Mesendoderm (in vitro differentiated cells): ENCODE data around the gene ANKRD12.
A peak's percentile ranks its signal among the peaks of the same experiment; 100 is the strongest.

ENCODE experiments used
- DNase-seq: peaks from one replicate; pipeline ENCODE4 v3.0.0; 2013
- H2AK5ac ChIP-seq: 2 replicates; pipeline ENCODE4 v1.6.1; 2013; ENCODE audit warnings: low read length, inconsistent platforms
- H2BK120ac ChIP-seq: 2 replicates; pipeline ENCODE4 v1.6.1; 2013; ENCODE audit warnings: low read depth, mild to moderate bottlenecking, low read length, moderate library complexity, mixed read lengths
- H2BK15ac ChIP-seq: replicated peaks from 2 replicates; pipeline ENCODE4 v1.6.1; 2013; ENCODE audit warnings: low read depth, mild to moderate bottlenecking, moderate library complexity
- H2BK5ac ChIP-seq: 2 replicates; pipeline ENCODE4 v1.6.1; 2013; ENCODE audit warnings: low read length, inconsistent platforms
- H3K18ac ChIP-seq: 2 replicates; pipeline ENCODE4 v1.6.1; 2013; ENCODE audit warnings: mild to moderate bottlenecking, low read length, mixed read lengths
- H3K23ac ChIP-seq: one replicate; pipeline ENCODE4 v1.6.1; 2013; ENCODE audit warnings: low read length
- H3K27ac ChIP-seq: 2 replicates; pipeline ENCODE4 v1.5.1; 2013; ENCODE audit warnings: low read depth, mild to moderate bottlenecking, inconsistent platforms, low read length, moderate library complexity
- H3K27me3 ChIP-seq: 2 replicates; pipeline ENCODE4 v1.6.1; 2013; ENCODE audit warnings: low read length, control low read depth, mild to moderate bottlenecking, inconsistent platforms; ENCODE audit not compliant: insufficient read depth, poor library complexity
- H3K36me3 ChIP-seq: 2 replicates; pipeline ENCODE4 v1.6.1; 2013; ENCODE audit warnings: low read length, inconsistent platforms; ENCODE audit not compliant: control insufficient read depth, insufficient read depth
- H3K4ac ChIP-seq: one replicate; pipeline ENCODE4 v1.6.1; 2013; ENCODE audit warnings: low read depth, mild to moderate bottlenecking, low read length, moderate library complexity
- H3K4me1 ChIP-seq: 2 replicates; pipeline ENCODE4 v1.6.1; 2013; ENCODE audit warnings: low read depth, low read length, inconsistent platforms; ENCODE audit not compliant: control insufficient read depth
- H3K4me2 ChIP-seq: 2 replicates; pipeline ENCODE4 v1.6.1; 2013; ENCODE audit warnings: low read length
- H3K4me3 ChIP-seq: 2 replicates; pipeline ENCODE4 v1.5.1; 2013; ENCODE audit warnings: mild to moderate bottlenecking, low read length
- H3K56ac ChIP-seq: one replicate; pipeline ENCODE4 v1.6.1; 2013; ENCODE audit warnings: low read length
- H3K79me1 ChIP-seq: 2 replicates; pipeline ENCODE4 v1.6.1; 2013; ENCODE audit warnings: low read length, inconsistent platforms
- H3K79me2 ChIP-seq: 2 replicates; pipeline ENCODE4 v1.6.1; 2013; ENCODE audit warnings: mild to moderate bottlenecking, low read length; ENCODE audit not compliant: control insufficient read depth, insufficient read depth
- H3K9ac ChIP-seq: 2 replicates; pipeline ENCODE4 v1.6.1; 2013; ENCODE audit warnings: low read length, inconsistent platforms
- H4K5ac ChIP-seq: one replicate; pipeline ENCODE4 v1.6.1; 2013; ENCODE audit warnings: low read length
- H4K8ac ChIP-seq: one replicate; pipeline ENCODE4 v1.6.1; 2013; ENCODE audit warnings: low read depth, mild to moderate bottlenecking, control low read depth, low read length, moderate library complexity
- WGBS: extraction: QIAGEN DNeasy Blood & Tissue Kit; methylation state at CpG from one replicate; pipeline ENCODE4 v1.1.7; 2013; ENCODE audit warnings: low lambda C conversion rate, missing lambda C conversion rate; ENCODE audit not compliant: insufficient coverage; ENCODE audit errors: extremely low coverage; 5-methylcytosine and 5-hydroxymethylcytosine counted together

Gene ANKRD12

DNA sequence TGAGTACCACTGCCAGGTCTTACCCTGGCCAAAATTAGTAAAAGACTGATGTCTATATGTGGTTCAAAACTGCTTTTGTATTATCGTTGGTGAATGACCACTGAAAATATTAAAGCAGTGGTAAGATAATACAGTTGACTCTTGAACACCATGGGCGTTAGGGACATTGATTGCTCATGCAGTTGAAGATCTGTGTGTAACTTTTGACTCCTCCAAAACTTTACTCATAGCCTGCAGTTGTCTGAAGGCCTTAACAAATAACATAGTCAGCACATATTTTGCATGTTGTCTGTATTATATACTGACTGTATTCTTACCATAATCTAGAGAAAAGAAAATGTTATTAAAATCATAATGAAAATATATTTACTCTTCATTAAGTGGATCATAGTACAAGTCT, 5.8 kb upstream of the ANKRD12 start:
- no peak overlapping the region for H2BK5ac ChIP-seq
- H3K9ac ChIP-seq: no peak overlapping the region
- no peak overlapping the region for H2BK120ac ChIP-seq
- H3K79me2 ChIP-seq: no peaks in the 10 kb centered on the region
- H3K4me1 ChIP-seq: no peaks in the 10 kb centered on the region
- no peak for DNase-seq
- H3K36me3 ChIP-seq: peaks cover 2% of the 10 kb centered on the region
- H3K4me2 ChIP-seq: no peak overlapping the region
- no peak overlapping the region for H2AK5ac ChIP-seq
- H4K5ac ChIP-seq: no peak overlapping the region
- H3K4me3 ChIP-seq: no peak overlapping the region
- no peaks in the 10 kb centered on the region for H3K27me3 ChIP-seq
- no peak overlapping the region for H4K8ac ChIP-seq
- no peaks in the 10 kb centered on the region for H3K79me1 ChIP-seq
- H3K56ac ChIP-seq: no peak overlapping the region
- no peak overlapping the region for H3K27ac ChIP-seq
- no peak overlapping the region for H3K4ac ChIP-seq
- H3K23ac ChIP-seq: no peak overlapping the region
- no peak overlapping the region for H3K18ac ChIP-seq
- no peak overlapping the region for H2BK15ac ChIP-seq
- WGBS: no CpG with 5 or more reads among the region's 2 CpGs

- Histone ChIP-seq H2AK5ac (no peak overlapping the region), H3K79me1 (peaks cover 2% of the 10 kb centered on the region), H3K23ac (no peak overlapping the region), H3K36me3 (peaks cover 2% of the 10 kb centered on the region), H3K27ac (no peak overlapping the region), H3K4ac (no peak overlapping the region), H3K18ac (no peak overlapping the region), H3K9ac (no peak overlapping the region), H2BK5ac (no peak overlapping the region), H3K4me3 (no peak overlapping the region), H2BK15ac (no peak overlapping the region), H4K8ac (no peak overlapping the region), H3K79me2 (peaks cover 2% of the 10 kb centered on the region), H4K5ac (no peak overlapping the region), H2BK120ac (no peak overlapping the region), H3K27me3 (no peaks in the 10 kb centered on the region), H3K4me1 (no peaks in the 10 kb centered on the region), H3K56ac (no peak overlapping the region), H3K4me2 (no peak overlapping the region)
- no peak for DNase-seq
- no CpG with 5 or more reads among the region's 4 CpGs for WGBS
Measured at GRCh38 chr18:9132628-9133027, 4.0 kb upstream of the ANKRD12 start.

GRCh38 chr18:9133225-9133624, 3.4 kb upstream of the ANKRD12 start:
- no peak overlapping the region for H3K56ac ChIP-seq
- no peak overlapping the region for H3K18ac ChIP-seq
- no peak overlapping the region for H3K4ac ChIP-seq
- H3K36me3 ChIP-seq: peaks cover 2% of the 10 kb centered on the region
- H3K27ac ChIP-seq: no peak overlapping the region
- H4K5ac ChIP-seq: no peak overlapping the region
- H3K4me1 ChIP-seq: no peaks in the 10 kb centered on the region
- H2BK120ac ChIP-seq: no peak overlapping the region
- no peaks in the 10 kb centered on the region for H3K27me3 ChIP-seq
- H2BK15ac ChIP-seq: no peak overlapping the region
- H3K9ac ChIP-seq: no peak overlapping the region
- WGBS: no CpG with 5 or more reads among the region's 2 CpGs
- H2BK5ac ChIP-seq: no peak overlapping the region
- H3K79me2 ChIP-seq: peaks cover 5% of the 10 kb centered on the region
- no peak overlapping the region for H2AK5ac ChIP-seq
- H3K23ac ChIP-seq: no peak overlapping the region
- no peak overlapping the region for H3K4me2 ChIP-seq
- peaks cover 2% of the 10 kb centered on the region for H3K79me1 ChIP-seq
- H3K4me3 ChIP-seq: no peak overlapping the region
- no peak overlapping the region for H4K8ac ChIP-seq
- DNase-seq: no peak

DNA sequence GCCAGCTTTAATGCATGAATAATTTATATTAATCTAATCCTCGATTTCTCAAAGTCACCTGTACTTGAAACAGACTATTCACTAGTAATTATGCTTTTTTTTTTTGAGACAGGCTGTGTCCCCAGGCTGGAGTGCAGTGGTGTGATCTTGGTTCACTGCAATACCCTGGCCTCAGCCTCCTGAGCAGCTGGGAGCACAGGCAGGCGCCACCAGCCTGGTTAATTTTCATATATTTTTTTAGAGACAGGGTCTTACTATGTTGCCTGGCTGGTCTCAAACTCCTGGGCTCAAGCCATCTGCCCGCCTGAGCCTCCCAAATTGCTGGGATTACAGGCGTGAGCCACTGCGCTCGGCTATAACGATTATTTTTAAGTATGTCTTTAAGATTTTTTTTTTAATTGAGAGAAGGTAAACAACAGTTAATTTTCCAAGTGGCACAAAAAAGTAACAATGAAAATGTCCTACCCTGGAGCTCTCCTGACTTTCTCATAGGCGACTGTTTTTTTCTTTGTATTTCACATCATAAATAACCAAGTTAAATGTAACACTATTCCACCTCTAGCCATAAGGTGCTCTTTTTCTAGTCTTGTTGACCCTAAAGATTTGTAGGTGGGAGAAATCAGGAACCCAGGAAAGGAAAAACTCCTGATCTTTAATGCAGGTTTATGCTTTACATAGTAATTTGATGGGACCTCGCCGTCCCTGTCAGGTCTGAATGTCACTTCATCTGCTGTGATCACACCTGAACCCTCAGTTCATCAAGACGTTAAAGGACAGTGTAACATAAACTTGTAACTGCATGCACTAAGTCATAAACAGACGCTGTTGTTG, 1.3 kb upstream of the ANKRD12 start:
- H3K4ac ChIP-seq: no peak overlapping the region
- H4K5ac ChIP-seq: no peak overlapping the region
- H3K56ac ChIP-seq: peak overlapping the region; percentile 91
- H2BK15ac ChIP-seq: no peak overlapping the region
- peak overlapping the region; percentile 86 for H3K27ac ChIP-seq
- no peak overlapping the region for H3K23ac ChIP-seq
- no peak for DNase-seq
- H4K8ac ChIP-seq: no peak overlapping the region
- no peaks in the 10 kb centered on the region for H3K27me3 ChIP-seq
- no peak overlapping the region for H3K18ac ChIP-seq
- peak overlapping the region; percentile 78 for H3K4me3 ChIP-seq
- peak overlapping the region; percentile 51 for H3K4me2 ChIP-seq
- H2AK5ac ChIP-seq: no peak overlapping the region
- no peak overlapping the region for H2BK120ac ChIP-seq
- WGBS: no CpG with 5 or more reads among the region's 12 CpGs
- H3K9ac ChIP-seq: peak overlapping the region; percentile 90
- H3K79me1 ChIP-seq: peaks cover 5% of the 10 kb centered on the region
- H3K79me2 ChIP-seq: peaks cover 13% of the 10 kb centered on the region
- no peak overlapping the region for H2BK5ac ChIP-seq
- H3K36me3 ChIP-seq: no peaks in the 10 kb centered on the region
- no peaks in the 10 kb centered on the region for H3K4me1 ChIP-seq

- Histone ChIP-seq H2BK15ac (no peak overlapping the region), H3K27ac (peak overlapping the region; percentile 86), H4K8ac (no peak overlapping the region), H3K23ac (peak overlapping the region; percentile 51), H3K4me2 (peak overlapping the region; percentile 51), H3K27me3 (no peaks in the 10 kb centered on the region), H3K79me2 (peaks cover 14% of the 10 kb centered on the region), H3K79me1 (peaks cover 5% of the 10 kb centered on the region), H2BK120ac (no peak overlapping the region), H2AK5ac (no peak overlapping the region), H3K9ac (peak overlapping the region; percentile 90), H3K4me1 (no peaks in the 10 kb centered on the region), H3K4ac (no peak overlapping the region), H3K4me3 (peak overlapping the region; percentile 78), H3K56ac (peak overlapping the region; percentile 91), H3K36me3 (no peaks in the 10 kb centered on the region), H4K5ac (no peak overlapping the region), H3K18ac (peak overlapping the region; percentile 9), H2BK5ac (peak overlapping the region; percentile 77)
- no CpG with 5 or more reads among the region's 33 CpGs for WGBS
- peak; percentile 70 for DNase-seq
Measured at GRCh38 chr18:9135912-9136314, 668 bp upstream of the ANKRD12 start.
